Measurements from ENCODE around the gene VAV3.

Gene VAV3

DNA sequence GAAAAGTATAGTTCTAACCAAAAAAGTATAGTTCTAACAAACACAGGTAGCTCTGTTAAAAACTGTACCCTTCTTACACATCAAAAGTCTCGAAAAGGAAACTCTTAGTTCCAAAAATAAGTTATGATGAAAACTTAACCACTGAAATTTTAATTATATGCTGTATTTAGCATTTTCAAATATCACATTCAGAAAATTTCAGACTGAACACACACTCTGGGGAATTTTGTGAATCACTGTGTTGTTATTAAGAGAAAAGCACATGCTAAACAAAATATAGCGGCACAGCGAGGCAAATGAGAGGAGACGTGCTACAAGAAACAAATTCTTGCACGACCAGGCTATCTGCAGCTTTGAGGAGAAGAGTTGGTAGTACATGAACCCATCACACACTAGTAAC lies 30.4 kb downstream of the VAV3 start:
- CTCF ChIA-PET, result no interaction called here
- TF ChIP-seq, protein P1, sequence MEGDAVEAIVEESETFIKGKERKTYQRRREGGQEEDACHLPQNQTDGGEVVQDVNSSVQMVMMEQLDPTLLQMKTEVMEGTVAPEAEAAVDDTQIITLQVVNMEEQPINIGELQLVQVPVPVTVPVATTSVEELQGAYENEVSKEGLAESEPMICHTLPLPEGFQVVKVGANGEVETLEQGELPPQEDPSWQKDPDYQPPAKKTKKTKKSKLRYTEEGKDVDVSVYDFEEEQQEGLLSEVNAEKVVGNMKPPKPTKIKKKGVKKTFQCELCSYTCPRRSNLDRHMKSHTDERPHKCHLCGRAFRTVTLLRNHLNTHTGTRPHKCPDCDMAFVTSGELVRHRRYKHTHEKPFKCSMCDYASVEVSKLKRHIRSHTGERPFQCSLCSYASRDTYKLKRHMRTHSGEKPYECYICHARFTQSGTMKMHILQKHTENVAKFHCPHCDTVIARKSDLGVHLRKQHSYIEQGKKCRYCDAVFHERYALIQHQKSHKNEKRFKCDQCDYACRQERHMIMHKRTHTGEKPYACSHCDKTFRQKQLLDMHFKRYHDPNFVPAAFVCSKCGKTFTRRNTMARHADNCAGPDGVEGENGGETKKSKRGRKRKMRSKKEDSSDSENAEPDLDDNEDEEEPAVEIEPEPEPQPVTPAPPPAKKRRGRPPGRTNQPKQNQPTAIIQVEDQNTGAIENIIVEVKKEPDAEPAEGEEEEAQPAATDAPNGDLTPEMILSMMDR (IDR thresholded peaks at IDR 0.05; ENCODE audit: insufficient read depth, low read length, missing control alignments), result no peak
- no peak for DNase-seq (ENCODE audit: low read depth, low spot score)
- POLR2A ChIA-PET, result no interaction called here
- H3K4me3 ChIP-seq (ENCODE audit: low read depth, low read length), result no peak overlapping the region

DNA sequence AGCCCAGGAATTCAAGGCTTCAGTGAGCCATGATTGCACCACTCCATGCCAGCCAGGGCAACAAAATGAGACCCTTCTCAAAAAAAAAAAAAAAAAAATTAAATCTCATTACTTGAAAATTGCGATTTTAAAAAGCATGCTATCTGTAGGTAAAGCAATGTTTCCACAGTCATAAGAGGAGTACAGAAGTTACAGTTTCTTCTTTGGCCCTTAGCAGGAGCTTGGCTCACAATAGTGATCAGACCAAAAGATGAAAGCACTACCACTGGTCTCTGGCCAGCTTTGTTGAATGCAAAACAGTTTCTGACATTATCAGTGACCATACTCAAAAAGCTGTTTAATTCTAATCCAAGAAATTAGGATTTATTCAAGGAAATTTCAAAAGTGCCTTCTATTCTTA lies 31.2 kb downstream of the VAV3 start:
- ChIA-PET CTCF (no interaction called here), POLR2A (no interaction called here)
- TF ChIP-seq, protein P1 (IDR thresholded peaks at IDR 0.05; ENCODE audit: insufficient read depth, low read length, missing control alignments), result no peak
- DNase-seq (ENCODE audit: low read depth, low spot score), result no peak
- H3K4me3 ChIP-seq (ENCODE audit: low read depth, low read length), result no peak overlapping the region

DNA sequence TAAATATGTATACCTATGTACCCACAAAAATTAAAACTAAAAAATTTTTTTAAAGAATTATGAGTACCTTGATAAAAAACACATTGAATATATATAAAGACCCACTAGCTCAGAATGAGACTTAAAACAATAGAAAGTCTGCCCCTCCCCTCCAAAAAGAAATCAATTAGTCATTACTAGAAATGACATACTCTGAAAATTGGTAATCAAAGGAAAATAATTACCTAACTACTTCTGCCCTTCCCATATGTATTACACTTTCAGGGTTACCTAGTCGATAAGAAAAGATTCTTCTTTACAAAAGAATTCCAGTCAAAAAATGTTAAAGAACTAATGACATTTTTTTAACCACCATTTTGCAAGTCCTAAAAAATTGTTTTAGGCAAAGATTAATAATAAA lies 34.7 kb downstream of the VAV3 start:
- TF ChIP-seq, protein P1 (IDR thresholded peaks at IDR 0.05; ENCODE audit: insufficient read depth, low read length, missing control alignments), result no peak
- DNase-seq (ENCODE audit: low read depth, low spot score), result no peak
- ChIA-PET POLR2A (no interaction called here), CTCF (no interaction called here)
- H3K4me3 ChIP-seq (ENCODE audit: low read depth, low read length), result no peak overlapping the region

DNA sequence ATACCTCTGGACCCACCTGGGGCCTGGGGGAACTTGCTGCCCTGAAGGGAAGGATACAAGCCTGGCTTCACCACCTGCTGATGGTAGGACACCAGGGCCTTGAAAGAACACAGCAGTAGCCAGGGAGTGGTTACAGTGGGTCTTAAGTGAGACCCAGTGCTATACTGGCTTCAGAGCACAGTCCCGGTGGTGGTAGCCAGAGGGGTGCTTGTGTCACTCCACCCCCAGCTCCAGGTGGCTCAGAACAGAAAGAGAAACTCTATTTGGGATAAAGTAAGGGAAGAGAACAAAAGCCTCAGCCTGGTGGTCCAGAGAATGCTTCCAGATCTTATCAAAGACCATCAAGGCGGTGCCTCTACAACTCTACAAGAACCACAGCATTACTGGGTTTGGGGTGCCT lies 37.2 kb downstream of the VAV3 start:
- TF ChIP-seq, protein P1 (IDR thresholded peaks at IDR 0.05; ENCODE audit: insufficient read depth, low read length, missing control alignments), result no peak
- no peak overlapping the region for H3K4me3 ChIP-seq (ENCODE audit: low read depth, low read length)
- DNase-seq (ENCODE audit: low read depth, low spot score), result no peak
- ChIA-PET CTCF (no interaction called here), POLR2A (no interaction called here)

DNA sequence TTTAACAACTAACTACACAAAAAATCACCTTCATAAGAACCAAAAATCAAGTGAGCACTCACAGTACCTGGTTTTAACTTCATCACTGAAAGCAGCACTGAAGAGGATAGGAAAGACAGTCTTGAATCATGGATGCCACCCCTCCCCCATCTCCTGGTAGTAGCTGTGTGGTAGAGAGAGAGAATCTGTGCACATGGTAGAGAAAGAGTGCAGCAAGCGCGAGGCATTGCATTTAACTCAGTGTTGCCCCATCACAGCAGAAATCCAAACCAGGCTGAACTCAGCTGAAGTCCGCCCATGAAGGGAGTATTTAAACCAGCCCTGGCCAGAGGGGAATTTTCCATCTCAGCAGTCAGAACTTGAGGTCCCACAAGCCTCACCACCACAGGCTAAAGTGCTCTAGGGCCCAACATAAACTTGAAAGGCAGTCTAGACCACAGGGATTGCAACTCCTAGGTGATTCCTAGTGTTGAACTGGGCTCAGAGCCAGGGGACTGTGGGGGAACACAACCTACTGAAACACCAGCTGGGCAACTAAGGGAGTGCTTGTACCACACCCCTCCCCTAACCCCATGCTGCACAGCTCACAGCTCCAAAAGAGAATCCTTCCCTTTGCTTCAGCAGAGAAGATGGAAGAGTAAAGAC lies 38.4 kb downstream of the VAV3 start:
- ChIA-PET POLR2A (no interaction called here), CTCF (no interaction called here)
- DNase-seq (ENCODE audit: low read depth, low spot score), result no peak
- H3K4me3 ChIP-seq (ENCODE audit: low read depth, low read length), result no peak overlapping the region
- TF ChIP-seq, protein P1 (IDR thresholded peaks at IDR 0.05; ENCODE audit: insufficient read depth, low read length, missing control alignments), result no peak

DNA sequence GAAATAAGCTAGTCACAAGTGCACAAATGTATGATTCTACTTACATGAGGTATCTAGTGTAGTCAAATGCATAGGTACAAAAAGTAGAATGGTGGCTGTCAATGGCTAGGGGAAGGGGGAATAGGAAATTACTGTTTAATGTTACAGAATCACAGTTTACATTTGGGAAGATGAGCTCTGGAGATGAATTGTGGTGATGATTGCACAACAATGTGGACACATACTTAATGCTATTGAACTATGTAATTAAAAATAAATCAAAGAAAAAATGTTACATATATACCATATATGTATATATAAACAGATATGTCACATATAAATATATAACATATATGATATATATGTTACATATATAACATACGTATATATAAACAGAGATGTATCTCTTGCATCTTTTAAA lies 39.4 kb downstream of the VAV3 start:
- POLR2A ChIA-PET, result no interaction called here
- CTCF ChIA-PET, result no interaction called here

More for the DNA sequence above, 39.4 kb downstream of the VAV3 start:
- TF ChIP-seq, protein P1 (IDR thresholded peaks at IDR 0.05; ENCODE audit: insufficient read depth, low read length, missing control alignments), result no peak
- H3K4me3 ChIP-seq (ENCODE audit: low read depth, low read length), result no peak overlapping the region
- no peak for DNase-seq (ENCODE audit: low read depth, low spot score)

Measured in AG04449 (cell line).